ENCODE measurements around the gene CDC5L. TPM values are rescaled to one million over a fixed set of nuclear protein-coding genes. Genes with fewer than 3 reads are reported as not detected.

CDC5L gene
- total RNA-seq, 2 experiments from 2014 or later, result 22.2 to 26.2 TPM

DNA sequence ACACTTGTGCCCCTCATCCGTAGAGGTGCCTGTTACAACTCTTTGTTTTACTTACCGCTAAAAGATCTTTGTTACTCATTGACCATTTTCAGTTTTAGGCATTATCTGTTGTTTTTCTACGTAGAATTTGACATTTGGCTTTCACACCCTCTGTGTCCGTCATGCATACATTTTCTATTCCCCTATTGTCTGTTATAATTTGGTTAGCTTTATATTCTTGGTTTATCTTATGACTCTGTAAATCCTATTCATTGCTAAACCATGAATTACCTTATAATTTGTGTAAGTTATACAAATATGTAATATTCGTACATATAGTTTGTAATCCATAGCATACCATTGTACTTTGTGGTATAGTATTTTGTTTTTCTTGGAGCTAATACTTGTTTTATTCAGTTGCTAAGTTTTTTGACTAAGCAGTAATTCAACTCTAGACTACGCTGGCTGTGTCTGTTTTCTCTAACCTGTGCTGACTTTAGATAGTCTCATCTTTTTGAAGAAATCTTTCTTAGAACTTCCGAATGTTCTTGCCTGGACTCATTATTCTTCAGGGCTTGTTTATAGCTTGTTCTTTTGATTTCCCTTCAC lies 21.8 kb downstream of the CDC5L start:
- no peak for DNase-seq
- no peak overlapping the region for H3K27ac Mint-ChIP-seq
- ATAC-seq, result no peak
- peaks cover 85% of the 10 kb centered on the region for H3K36me3 Mint-ChIP-seq
- H3K9me3 Mint-ChIP-seq (ENCODE audit: low read depth), result peaks cover 6% of the 10 kb centered on the region
- no peak overlapping the region for H3K4me3 Mint-ChIP-seq
- H3K4me1 Mint-ChIP-seq, result peaks cover 17% of the 10 kb centered on the region
- CTCF ChIA-PET, result interaction anchor here (0.7 kb wide), 1 partner anchor 22 kb away, joined by 3 read pairs; the partner anchor contains the start of gene CDC5L
- H3K27me3 Mint-ChIP-seq, result no peaks in the 10 kb centered on the region

DNA sequence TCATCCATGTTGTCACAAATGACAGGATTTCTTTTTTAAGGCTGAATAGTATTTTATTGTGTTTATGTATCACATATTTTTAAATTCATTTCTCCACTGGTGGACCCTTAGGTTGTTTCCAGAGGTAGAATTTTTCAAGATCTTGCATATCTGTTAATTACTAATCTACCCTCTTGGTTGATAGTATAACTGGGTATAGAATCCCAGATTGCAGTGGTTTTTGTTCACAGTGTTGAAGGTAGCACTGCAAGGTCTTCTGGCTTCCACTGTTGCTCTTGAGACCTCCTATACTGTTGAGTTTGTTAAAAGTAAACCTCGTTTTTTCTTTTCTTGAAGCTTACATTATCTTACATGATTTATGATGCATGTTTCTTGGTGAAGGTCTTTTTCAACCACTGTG lies 22.9 kb downstream of the CDC5L start:
- Mint-ChIP-seq H3K9me3 (ENCODE audit: low read depth) (peaks cover 6% of the 10 kb centered on the region), H3K36me3 (peaks cover 87% of the 10 kb centered on the region), H3K27ac (no peak overlapping the region), H3K4me1 (peaks cover 19% of the 10 kb centered on the region), H3K27me3 (no peaks in the 10 kb centered on the region), H3K4me3 (no peak overlapping the region)
- no peak for ATAC-seq
- DNase-seq, result no peak
- CTCF ChIA-PET, result interaction anchor here (1.3 kb wide), 1 partner anchor 13 kb away, joined by 3 read pairs; no protein-coding TSS in a partner anchor

DNA sequence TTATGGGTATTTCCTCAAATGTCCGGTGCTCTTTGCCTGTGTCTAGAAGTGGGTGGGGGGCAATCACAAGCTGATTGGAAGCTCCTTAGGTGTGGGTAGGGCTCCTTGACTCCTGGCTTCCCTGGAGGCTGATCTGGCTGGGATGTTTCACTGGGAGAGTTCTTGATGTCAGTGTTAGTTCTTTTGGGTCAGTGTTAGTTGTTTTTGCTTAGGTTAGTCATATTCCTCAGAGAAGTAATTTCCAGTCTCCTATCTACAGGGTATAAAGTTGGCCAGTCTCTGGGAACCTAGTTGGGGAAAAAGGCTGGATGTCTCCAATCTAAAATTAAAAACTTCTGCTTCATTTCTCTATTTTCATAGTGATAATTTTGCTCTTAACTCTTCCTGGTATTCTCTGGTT lies 23.6 kb downstream of the CDC5L start:
- Mint-ChIP-seq H3K4me1 (peaks cover 24% of the 10 kb centered on the region), H3K4me3 (no peak overlapping the region), H3K36me3 (peaks cover 89% of the 10 kb centered on the region), H3K27me3 (no peaks in the 10 kb centered on the region), H3K27ac (no peak overlapping the region), H3K9me3 (ENCODE audit: low read depth) (peaks cover 6% of the 10 kb centered on the region)
- DNase-seq (no peak), ATAC-seq (no peak)
- CTCF ChIA-PET, result interaction anchor here (1.3 kb wide), 1 partner anchor 14 kb away, joined by 3 read pairs; no protein-coding TSS in a partner anchor

DNA sequence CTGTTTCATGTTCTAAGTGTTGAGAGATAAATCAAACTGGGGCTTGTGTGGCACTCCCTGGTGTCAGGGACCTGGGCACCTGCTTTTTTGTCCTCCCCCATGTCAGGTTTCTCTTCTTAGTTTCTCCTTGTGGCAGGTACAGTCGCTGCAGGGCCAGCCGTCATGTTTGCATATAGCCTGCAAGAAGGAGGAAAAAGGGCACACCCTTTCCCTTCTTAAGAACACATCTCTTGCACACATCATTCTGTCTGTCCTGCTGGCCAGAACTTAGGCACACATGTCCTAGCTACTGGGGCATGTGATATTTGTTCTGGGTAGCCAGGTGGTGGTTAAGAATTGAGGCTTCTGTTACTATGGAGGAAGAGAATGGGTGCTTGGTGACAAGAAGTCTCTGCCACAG lies 27.9 kb downstream of the CDC5L start:
- H3K9me3 Mint-ChIP-seq (ENCODE audit: low read depth), result peaks cover 3% of the 10 kb centered on the region
- H3K36me3 Mint-ChIP-seq, result peaks cover 70% of the 10 kb centered on the region
- CTCF ChIA-PET, result interaction anchor here (0.7 kb wide), 1 partner anchor 9 kb away, joined by 3 read pairs; no protein-coding TSS in a partner anchor
- no peak for DNase-seq
- H3K27ac Mint-ChIP-seq, result no peak overlapping the region
- H3K4me3 Mint-ChIP-seq, result no peak overlapping the region
- H3K4me1 Mint-ChIP-seq, result peaks cover 12% of the 10 kb centered on the region
- no peak for ATAC-seq
- H3K27me3 Mint-ChIP-seq, result no peaks in the 10 kb centered on the region

DNA sequence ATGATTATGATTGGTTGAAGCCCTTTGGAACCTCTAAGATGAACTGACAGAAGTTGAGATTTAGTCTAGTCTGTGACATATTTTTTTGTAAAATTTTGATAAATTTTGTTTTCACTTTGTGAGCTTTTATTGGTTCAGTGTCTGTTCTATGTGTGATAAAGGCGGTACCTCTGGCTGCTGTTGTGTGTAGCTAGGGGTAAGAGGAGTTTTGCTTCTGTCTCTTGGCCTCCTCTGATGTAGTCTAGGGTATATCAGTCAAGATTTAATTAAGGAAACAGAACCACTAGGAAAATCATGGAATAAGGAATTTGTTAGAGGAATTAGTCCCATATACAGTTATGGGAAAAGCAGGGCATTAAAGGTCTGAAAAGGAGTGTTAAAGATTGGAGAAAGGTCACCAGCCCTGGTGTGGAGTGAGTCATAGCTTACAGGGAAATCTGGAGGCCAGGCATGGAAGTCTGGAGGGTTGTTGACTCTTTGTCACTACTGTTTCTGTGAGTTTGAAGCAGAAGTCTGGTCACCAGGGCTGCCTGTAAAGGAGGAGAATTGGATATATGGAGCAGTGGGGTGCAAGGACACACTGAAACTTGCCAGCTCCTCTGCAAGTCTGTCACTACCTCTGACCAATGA lies 28.5 kb downstream of the CDC5L start:
- DNase-seq (no peak), ATAC-seq (no peak)
- peaks cover 69% of the 10 kb centered on the region for H3K36me3 Mint-ChIP-seq
- H3K4me1 Mint-ChIP-seq, result peaks cover 12% of the 10 kb centered on the region
- H3K4me3 Mint-ChIP-seq, result no peak overlapping the region
- H3K27me3 Mint-ChIP-seq, result no peaks in the 10 kb centered on the region
- CTCF ChIA-PET, result interaction anchor here (0.7 kb wide), 1 partner anchor 9 kb away, joined by 3 read pairs; no protein-coding TSS in a partner anchor
- peaks cover 2% of the 10 kb centered on the region for H3K9me3 Mint-ChIP-seq (ENCODE audit: low read depth)
- no peak overlapping the region for H3K27ac Mint-ChIP-seq

DNA sequence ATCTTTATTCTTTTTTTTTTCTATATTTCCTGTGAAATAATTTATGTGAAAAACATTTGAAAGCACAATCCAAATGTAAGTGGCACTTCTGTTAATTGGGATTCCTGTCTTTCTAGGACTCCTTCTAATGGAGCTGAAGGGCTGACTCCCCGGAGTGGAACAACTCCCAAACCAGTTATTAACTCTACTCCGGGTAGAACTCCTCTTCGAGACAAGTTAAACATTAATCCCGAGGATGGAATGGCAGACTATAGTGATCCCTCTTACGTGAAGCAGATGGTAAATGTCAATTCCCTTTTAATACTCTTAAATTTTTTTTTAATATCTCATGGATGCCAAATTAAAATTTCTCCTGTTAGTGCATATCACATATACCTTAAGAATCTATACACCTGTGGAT lies 35.0 kb downstream of the CDC5L start:
- CTCF ChIA-PET, result interaction anchor here (1.0 kb wide), 1 partner anchor 9 kb away, joined by 3 read pairs; no protein-coding TSS in a partner anchor
- Mint-ChIP-seq H3K27me3 (no peaks in the 10 kb centered on the region), H3K4me3 (no peak overlapping the region), H3K9me3 (ENCODE audit: low read depth) (no peaks in the 10 kb centered on the region), H3K27ac (no peak overlapping the region), H3K36me3 (peaks cover 40% of the 10 kb centered on the region), H3K4me1 (no peaks in the 10 kb centered on the region)
- no peak for DNase-seq
- ATAC-seq, result no peak

DNA sequence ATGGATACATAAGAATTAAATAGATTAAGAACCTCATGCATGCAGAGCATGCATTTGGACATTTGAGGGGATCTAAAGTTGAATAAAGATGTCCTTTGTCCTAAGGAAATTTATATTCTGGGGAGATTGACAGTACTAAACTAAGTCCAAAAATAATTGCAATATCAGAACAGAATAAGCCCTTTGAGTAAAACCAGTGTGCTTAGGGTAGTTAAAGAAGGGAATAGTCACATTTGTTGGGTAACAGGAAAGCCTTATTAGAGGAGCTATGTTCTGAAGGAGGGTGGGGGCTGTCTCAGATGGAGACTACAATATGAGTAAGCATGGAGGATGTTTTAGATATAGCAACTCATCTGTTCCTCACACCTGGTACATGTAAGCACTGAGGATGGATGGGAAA lies 35.8 kb downstream of the CDC5L start:
- no peaks in the 10 kb centered on the region for H3K9me3 Mint-ChIP-seq (ENCODE audit: low read depth)
- no peaks in the 10 kb centered on the region for H3K4me1 Mint-ChIP-seq
- H3K27ac Mint-ChIP-seq, result no peak overlapping the region
- peaks cover 40% of the 10 kb centered on the region for H3K36me3 Mint-ChIP-seq
- DNase-seq, result no peak
- ATAC-seq, result no peak
- no peak overlapping the region for H3K4me3 Mint-ChIP-seq
- no peaks in the 10 kb centered on the region for H3K27me3 Mint-ChIP-seq
- CTCF ChIA-PET, result no interaction called here

DNA sequence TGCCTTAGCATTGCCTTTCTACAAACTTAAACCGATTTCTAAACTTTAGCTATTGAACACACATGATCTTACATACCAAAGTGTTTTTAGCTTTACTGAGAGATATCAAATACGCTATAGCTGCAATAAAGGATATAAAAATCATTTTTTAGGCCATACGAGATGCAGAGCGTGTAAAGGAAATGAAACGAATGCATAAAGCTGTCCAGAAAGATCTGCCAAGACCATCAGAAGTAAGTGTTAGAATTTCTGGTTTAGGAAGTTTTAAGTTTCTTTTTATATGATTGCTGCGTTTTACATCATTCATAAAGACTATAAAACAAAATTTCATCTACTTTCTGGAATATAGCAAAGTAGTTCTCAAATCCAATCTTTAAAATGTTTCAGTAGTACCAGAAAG lies 38.4 kb downstream of the CDC5L start:
- no peaks in the 10 kb centered on the region for H3K27me3 Mint-ChIP-seq
- peaks cover 33% of the 10 kb centered on the region for H3K36me3 Mint-ChIP-seq
- no peaks in the 10 kb centered on the region for H3K9me3 Mint-ChIP-seq (ENCODE audit: low read depth)
- no peaks in the 10 kb centered on the region for H3K4me1 Mint-ChIP-seq
- H3K27ac Mint-ChIP-seq, result no peak overlapping the region
- H3K4me3 Mint-ChIP-seq, result no peak overlapping the region
- no peak for ATAC-seq
- CTCF ChIA-PET, result interaction anchor here (1.4 to 1.7 kb wide), 3 partner anchors 9 to 44 kb away, joined by 3 to 7 read pairs (median 5); no protein-coding TSS in a partner anchor
- DNase-seq, result no peak

DNA sequence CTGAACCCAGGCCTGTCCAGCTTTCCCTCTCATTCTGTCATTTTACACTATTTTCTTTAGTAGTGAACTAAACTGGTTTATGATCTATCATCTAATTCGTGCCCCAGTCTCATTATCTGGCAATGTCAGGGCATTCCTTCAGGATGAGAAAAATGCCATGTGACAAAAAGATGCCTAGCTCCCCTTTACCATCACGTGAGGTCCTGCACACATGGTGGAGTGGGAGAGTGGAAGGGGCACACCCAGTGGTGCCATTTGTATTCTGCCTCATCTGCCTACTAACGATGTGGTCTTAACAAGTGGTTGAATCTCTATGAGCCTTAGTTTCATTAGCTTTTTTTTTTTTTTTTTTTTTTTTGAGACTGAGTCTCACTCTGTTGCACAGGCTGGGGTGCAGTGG lies 41.2 kb downstream of the CDC5L start:
- peaks cover 29% of the 10 kb centered on the region for H3K36me3 Mint-ChIP-seq
- no peak for ATAC-seq
- H3K9me3 Mint-ChIP-seq (ENCODE audit: low read depth), result no peaks in the 10 kb centered on the region
- H3K4me3 Mint-ChIP-seq, result no peak overlapping the region
- no peak overlapping the region for H3K27ac Mint-ChIP-seq
- DNase-seq, result no peak
- H3K4me1 Mint-ChIP-seq, result no peaks in the 10 kb centered on the region
- H3K27me3 Mint-ChIP-seq, result no peaks in the 10 kb centered on the region
- CTCF ChIA-PET, result interaction anchor here (0.7 to 3.5 kb wide), 6 partner anchors 15 to 97 kb away, joined by 3 to 21 read pairs (median 4); no protein-coding TSS in a partner anchor

DNA sequence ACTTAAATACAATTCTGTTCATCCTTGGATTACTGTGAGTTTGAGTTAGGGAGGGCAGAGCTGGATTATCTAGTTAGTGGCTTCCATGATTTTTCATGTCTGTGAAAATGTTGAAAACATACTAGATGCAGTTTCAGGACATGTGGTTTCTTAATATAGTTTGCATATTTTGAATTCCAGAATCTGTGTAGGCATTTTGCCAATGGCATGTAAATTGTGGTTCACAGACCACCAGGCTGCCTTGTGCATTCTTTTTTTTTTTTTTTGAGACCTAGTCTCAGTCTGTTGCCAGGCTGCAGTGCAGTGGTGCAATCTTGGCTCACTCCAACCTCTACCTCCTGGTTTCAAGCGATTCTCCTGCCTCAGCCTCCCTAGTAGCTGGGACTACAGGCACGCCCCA lies 42.8 kb downstream of the CDC5L start:
- Mint-ChIP-seq H3K27me3 (no peaks in the 10 kb centered on the region), H3K4me3 (no peak overlapping the region), H3K4me1 (peaks cover under 1% of the 10 kb centered on the region), H3K27ac (no peak overlapping the region), H3K9me3 (ENCODE audit: low read depth) (no peaks in the 10 kb centered on the region), H3K36me3 (peaks cover 26% of the 10 kb centered on the region)
- ATAC-seq, result no peak
- CTCF ChIA-PET, result interaction anchor here (1.6 to 3.5 kb wide), 5 partner anchors 13 to 39 kb away, joined by 4 to 21 read pairs (median 6); no protein-coding TSS in a partner anchor
- DNase-seq, result no peak

DNA sequence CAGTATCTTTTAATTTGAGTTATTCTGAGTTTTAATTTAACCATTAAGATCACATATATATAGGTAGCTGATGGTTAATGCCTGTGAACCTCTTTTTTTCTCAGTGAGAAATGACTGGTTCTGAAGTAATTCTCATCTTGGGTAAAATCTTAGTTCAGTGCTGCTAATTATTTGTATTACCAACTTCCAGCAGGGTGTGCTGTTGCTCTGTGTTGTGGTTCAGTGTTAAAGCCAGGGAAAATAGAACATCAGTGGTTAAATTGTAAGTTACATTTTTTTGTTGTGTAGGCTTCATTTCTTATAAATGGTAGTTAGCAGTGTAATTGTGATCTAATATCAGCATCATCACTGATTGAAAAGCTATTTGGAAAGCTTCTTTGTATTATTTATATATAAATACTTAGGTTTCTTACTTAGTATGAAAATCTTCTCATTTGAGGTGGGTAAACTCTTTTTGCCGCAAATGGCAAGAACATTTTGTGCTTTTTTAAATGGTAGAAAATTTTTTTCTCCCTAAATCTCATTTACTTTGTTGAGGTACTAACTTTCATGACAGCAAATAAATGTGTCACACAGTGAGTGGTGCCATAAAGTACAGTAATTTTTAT lies 43.7 kb downstream of the CDC5L start:
- peak; percentile 55 for DNase-seq
- CTCF ChIA-PET, result interaction anchor here (0.7 to 3.5 kb wide), 8 partner anchors 9 to 44 kb away, joined by 3 to 21 read pairs (median 4); no protein-coding TSS in a partner anchor
- no peaks in the 10 kb centered on the region for H3K27me3 Mint-ChIP-seq
- ATAC-seq, result peak; percentile 77
- H3K36me3 Mint-ChIP-seq, result peaks cover 25% of the 10 kb centered on the region
- H3K27ac Mint-ChIP-seq, result no peak overlapping the region
- no peaks in the 10 kb centered on the region for H3K9me3 Mint-ChIP-seq (ENCODE audit: low read depth)
- no peak overlapping the region for H3K4me3 Mint-ChIP-seq
- peaks cover 3% of the 10 kb centered on the region for H3K4me1 Mint-ChIP-seq

DNA sequence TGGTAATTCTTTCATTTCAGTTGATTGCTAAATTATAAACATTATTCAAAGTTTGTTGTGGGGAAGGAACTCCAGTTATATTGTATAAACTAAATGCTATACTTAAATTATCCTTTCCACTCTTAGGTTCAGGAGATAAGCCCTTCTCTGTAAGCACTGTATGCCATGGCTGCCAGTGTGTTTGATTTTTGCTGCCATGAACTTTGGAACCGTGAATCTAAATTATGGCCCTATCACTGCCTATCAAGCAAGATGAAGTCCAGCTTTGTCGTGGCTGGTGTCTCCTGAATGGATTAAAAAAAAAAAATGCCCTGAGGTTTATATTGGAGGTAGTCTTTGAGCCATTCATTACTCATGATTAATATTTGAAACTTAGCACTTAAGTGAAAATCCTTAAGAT lies 44.7 kb downstream of the CDC5L start:
- ATAC-seq (no peak), DNase-seq (no peak)
- H3K36me3 Mint-ChIP-seq, result peaks cover 23% of the 10 kb centered on the region
- no peak overlapping the region for H3K4me3 Mint-ChIP-seq
- H3K27ac Mint-ChIP-seq, result no peak overlapping the region
- peaks cover 3% of the 10 kb centered on the region for H3K4me1 Mint-ChIP-seq
- CTCF ChIA-PET, result interaction anchor here (0.8 to 3.5 kb wide), 3 partner anchors 23 to 38 kb away, joined by 4 to 21 read pairs (median 5); no protein-coding TSS in a partner anchor
- H3K27me3 Mint-ChIP-seq, result no peaks in the 10 kb centered on the region
- H3K9me3 Mint-ChIP-seq (ENCODE audit: low read depth), result no peaks in the 10 kb centered on the region

DNA sequence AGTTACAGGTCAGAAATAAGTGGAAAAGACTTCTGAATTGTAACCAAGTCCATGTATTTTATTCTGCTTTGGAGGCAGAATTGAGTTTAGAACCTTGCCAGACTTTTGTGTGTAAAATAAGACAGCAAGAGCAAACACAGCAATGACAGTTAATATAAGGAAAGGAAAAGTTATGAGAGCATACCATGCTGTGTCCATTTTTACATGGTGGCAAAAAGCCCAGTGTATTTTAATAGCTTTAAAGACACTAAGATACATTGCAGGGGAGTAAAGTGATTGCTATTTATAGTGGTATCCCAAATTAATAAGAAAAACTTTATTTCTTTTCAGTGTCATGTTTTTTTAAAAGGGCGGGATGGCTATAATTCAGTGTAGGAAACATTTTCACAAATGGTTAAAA lies 45.2 kb downstream of the CDC5L start:
- no peak overlapping the region for H3K27ac Mint-ChIP-seq
- H3K9me3 Mint-ChIP-seq (ENCODE audit: low read depth), result no peaks in the 10 kb centered on the region
- CTCF ChIA-PET, result interaction anchor here (0.9 kb wide), 1 partner anchor 35 kb away, joined by 3 read pairs; no protein-coding TSS in a partner anchor
- H3K36me3 Mint-ChIP-seq, result peaks cover 25% of the 10 kb centered on the region
- H3K4me3 Mint-ChIP-seq, result no peak overlapping the region
- H3K27me3 Mint-ChIP-seq, result no peaks in the 10 kb centered on the region
- H3K4me1 Mint-ChIP-seq, result peaks cover 3% of the 10 kb centered on the region
- ATAC-seq (no peak), DNase-seq (no peak)

Measured in activated CD8-positive, alpha-beta memory T cell treated with anti-CD3 and anti-CD28 coated beads, Interleukin-2, amount 10 ng/mL, durations not matched to agents 7 days and 5 days (primary cell).